ENCODE measurements around the gene CDK19. TPM values are rescaled to one million over a fixed set of nuclear protein-coding genes. Genes with fewer than 3 reads are reported as not detected.

CDK19 gene
- total and polyA plus RNA-seq, 2 of the 13 experiments (the other 11 are each of a cell fraction or from before 2014, with no cell fraction given), result 13.4 to 27.0 TPM

DNA sequence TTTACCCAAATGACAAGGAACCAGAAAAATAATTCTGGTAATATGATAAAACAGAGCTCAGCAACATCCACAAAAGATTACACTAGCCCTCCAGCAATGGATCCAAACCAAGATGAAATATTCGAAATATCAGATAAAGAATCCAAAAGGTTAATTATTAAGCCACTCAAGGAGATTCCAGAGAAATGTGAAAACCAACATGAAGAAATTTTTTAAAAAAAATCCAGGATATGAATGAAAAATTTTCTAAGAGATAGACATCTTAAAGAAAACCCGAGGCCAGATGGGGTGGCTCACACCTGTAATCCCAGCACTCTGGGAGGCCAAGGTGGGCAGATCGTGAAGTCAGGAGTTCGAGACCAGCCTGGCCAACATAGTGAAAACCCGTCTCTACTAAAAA, 124.4 kb downstream of the CDK19 start (continued):
- TF ChIP-seq, protein P1, sequence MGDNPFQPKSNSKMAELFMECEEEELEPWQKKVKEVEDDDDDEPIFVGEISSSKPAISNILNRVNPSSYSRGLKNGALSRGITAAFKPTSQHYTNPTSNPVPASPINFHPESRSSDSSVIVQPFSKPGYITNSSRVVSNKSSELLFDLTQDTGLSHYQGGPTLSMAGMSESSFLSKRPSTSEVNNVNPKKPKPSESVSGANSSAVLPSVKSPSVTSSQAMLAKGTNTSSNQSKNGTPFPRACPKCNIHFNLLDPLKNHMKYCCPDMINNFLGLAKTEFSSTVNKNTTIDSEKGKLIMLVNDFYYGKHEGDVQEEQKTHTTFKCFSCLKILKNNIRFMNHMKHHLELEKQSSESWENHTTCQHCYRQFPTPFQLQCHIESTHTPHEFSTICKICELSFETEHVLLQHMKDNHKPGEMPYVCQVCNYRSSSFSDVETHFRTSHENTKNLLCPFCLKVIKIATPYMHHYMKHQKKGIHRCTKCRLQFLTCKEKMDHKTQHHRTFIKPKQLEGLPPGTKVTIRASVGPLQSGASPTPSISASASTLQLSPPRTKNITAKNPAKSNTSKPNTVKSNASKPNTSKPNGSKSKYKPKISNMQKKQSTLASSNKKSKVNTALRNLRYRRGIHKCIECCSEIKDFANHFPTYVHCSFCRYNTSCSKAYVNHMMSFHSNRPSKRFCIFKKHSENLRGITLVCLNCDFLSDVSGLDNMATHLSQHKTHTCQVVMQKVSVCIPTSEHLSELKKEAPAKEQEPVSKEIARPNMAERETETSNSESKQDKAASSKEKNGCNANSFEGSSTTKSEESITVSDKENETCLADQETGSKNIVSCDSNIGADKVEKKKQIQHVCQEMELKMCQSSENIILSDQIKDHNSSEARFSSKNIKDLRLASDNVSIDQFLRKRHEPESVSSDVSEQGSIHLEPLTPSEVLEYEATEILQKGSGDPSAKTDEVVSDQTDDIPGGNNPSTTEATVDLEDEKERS (CRISPR knock-in tag; IDR thresholded peaks at IDR 0.05), result no peak
- TF ChIP-seq NFRKB (IDR thresholded peaks at IDR 0.05) (no peak), GZF1 (CRISPR knock-in tag; IDR thresholded peaks at IDR 0.05) (no peak)

DNA sequence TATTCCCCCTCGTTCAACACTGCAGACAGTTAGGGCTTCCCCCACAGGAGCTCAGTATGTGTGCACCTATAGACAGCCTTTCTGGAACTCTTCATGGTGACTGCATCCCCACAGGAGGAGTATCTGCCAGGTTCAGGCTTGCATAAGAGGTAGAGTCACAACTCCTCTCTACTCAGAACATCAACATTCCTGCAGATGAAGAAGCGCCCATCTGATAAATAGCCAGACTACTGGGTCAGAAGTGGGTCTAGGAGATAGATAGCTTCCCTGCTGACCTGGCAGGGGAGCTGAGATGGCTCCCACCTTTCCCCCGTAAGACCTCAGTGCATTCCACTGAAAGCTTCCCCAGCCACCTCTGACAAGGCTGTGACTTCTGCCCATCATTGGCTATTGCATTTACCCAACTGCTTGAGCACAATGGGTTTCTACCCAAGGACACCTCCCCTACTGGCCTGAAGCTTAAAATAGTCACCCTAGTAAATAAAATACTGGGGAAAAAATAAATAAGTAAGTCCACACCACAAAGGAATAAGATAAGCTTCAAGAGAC, 125.1 kb downstream of the CDK19 start:
- peaks cover 0 to 1% of the 10 kb centered on the region in 2 experiments; a peak in 1 of 5 replicates for H3K36me3 ChIP-seq (replicated peaks in 1 of 2; ENCODE audit: control insufficient read depth in 1 of 2, insufficient read depth in 2 of 2, low read length in 2 of 2)
- H3K4me3 ChIP-seq (replicated peaks in 1 of 3; ENCODE audit: insufficient read depth in 1 of 3, low read depth in 2 of 3, low read length in 3 of 3), result no peak overlapping the region
- no TSS peak for BruUV-seq (replicated peaks)
- peaks cover 32% of the 10 kb centered on the region for H3K4me1 ChIP-seq (ENCODE audit: insufficient read depth, low read length)
- TF ChIP-seq RFX5 (IDR thresholded peaks at IDR 0.05; ENCODE audit: low read depth, low read length), result 0 out of 2 replicates have a peak, but pooled peaks have one; percentile 59
- TF ChIP-seq HOXA9 (CRISPR knock-in tag; IDR thresholded peaks at IDR 0.05; ENCODE audit: borderline replicate concordance), result no peak
- DNase-seq (ENCODE audit: low spot score) (no peak), ATAC-seq (no peak), FAIRE-seq (no peak)
- no peak overlapping the region for H2AFZ ChIP-seq (ENCODE audit: low read length)
- intact Hi-C loops (cut with micrococcal nuclease; ENCODE audit: unreplicated experiment), result no loop called here
- peaks cover 47% of the 10 kb centered on the region for H3K79me2 ChIP-seq (ENCODE audit: insufficient read depth, low read length)
- WGBS (ENCODE audit: low lambda C conversion rate), result 93% methylated on average over 3 of the region's 3 CpGs
- H4K20me1 ChIP-seq (ENCODE audit: insufficient read depth, low read length), result no peaks in the 10 kb centered on the region
- no peaks in the 10 kb centered on the region for H3K27me3 ChIP-seq (ENCODE audit: control insufficient read depth in 1 of 2, insufficient read depth in 2 of 2, low read length in 2 of 2)
- CTCF ChIA-PET (ENCODE audit: low intra/inter-chr PET ratio, low total read pairs), result no interaction called here
- POLR2A ChIA-PET, result no interaction called here
- no peak overlapping the region for H3K27ac ChIP-seq (ENCODE audit: extremely low read length, insufficient read depth, low read length)
- H3K9me3 ChIP-seq (ENCODE audit: low read length), result no peaks in the 10 kb centered on the region
- no peak overlapping the region for H3K9ac ChIP-seq (ENCODE audit: insufficient read depth, low read depth, low read length)
- in situ Hi-C loops (cut with HindIII; ENCODE audit: extremely low pct_ligation_motif_present, low pct_unique_long_range_greater_than_20kb), result loop anchor here (25.0 kb wide), 1 partner anchor 297 kb away; the partner anchor contains the start of gene RPF2
- no peak overlapping the region for H3K4me2 ChIP-seq (ENCODE audit: low read depth, low read length)

Data from HepG2 (cell line).